Liver (tissue), 9 donors: ENCODE results near the gene SCN1A. TPM values are rescaled to one million over a fixed set of nuclear protein-coding genes. Genes with fewer than 3 reads are reported as not detected.

Source experiments
- DNase-seq: peaks from one replicate; pipeline ENCODE4 v3.0.0-alpha.2; 2017; ENCODE audit warnings: low spot score
- H3K27ac ChIP-seq, 2 donors: one replicate each; pipeline ENCODE4 v1.7.0; 2013; ENCODE audit warnings: inconsistent platforms in 2 of 2, low read length in 2 of 2, control low read depth in 1 of 2, low read depth in 1 of 2, mild to moderate bottlenecking in 1 of 2
- H3K27me3 ChIP-seq, 4 donors: one replicate each; pipeline versions ENCODE4 v1.6.1 to v1.7.0; 2013; ENCODE audit warnings: low read length in 3 of 4, inconsistent platforms in 1 of 4, mild to moderate bottlenecking in 1 of 4, moderate library complexity in 1 of 4; ENCODE audit not compliant: control insufficient read depth in 4 of 4, insufficient read depth in 4 of 4
- H3K36me3 ChIP-seq, 4 donors: one replicate each; pipeline versions ENCODE4 v1.6.1 to v1.7.0; 2013; ENCODE audit warnings: low read length in 3 of 4, mild to moderate bottlenecking in 3 of 4, low read depth in 1 of 4, moderate library complexity in 1 of 4; ENCODE audit not compliant: control insufficient read depth in 4 of 4, insufficient read depth in 3 of 4
- H3K4me1 ChIP-seq, 4 donors: one replicate each; pipeline versions ENCODE4 v1.6.1 to v1.7.0; 2013; ENCODE audit warnings: low read length in 3 of 4, mild to moderate bottlenecking in 3 of 4, moderate library complexity in 1 of 4; ENCODE audit not compliant: control insufficient read depth in 4 of 4, insufficient read depth in 4 of 4
- H3K4me3 ChIP-seq, 3 donors: one replicate each; pipeline versions ENCODE4 v1.6.1 to v1.7.0; 2013; ENCODE audit warnings: low read length in 3 of 3, control low read depth in 1 of 3, low read depth in 1 of 3, mild to moderate bottlenecking in 1 of 3
- H3K9ac ChIP-seq, 2 donors: one replicate each; pipeline ENCODE4 v1.7.0; 2013; ENCODE audit warnings: low read length in 2 of 2, mild to moderate bottlenecking in 2 of 2, moderate library complexity in 2 of 2, control low read depth in 1 of 2, low read depth in 1 of 2
- H3K9me3 ChIP-seq, 4 donors: one replicate each; pipeline versions ENCODE4 v1.6.1 to v1.7.0; 2013; ENCODE audit warnings: low read length in 3 of 4; ENCODE audit not compliant: control insufficient read depth in 4 of 4
- EGR1 ChIP-seq, 2 donors: IDR thresholded peaks; 2 replicates each; pipeline ENCODE4 v1.6.1; 2016 to 2018; ENCODE audit warnings: antibody characterized with exemption in 2 of 2, low read depth in 2 of 2
- FOXA1 ChIP-seq: IDR thresholded peaks from 2 replicates; pipeline ENCODE4 v1.6.1; 2016; ENCODE audit warnings: antibody characterized with exemption
- FOXA2 ChIP-seq: IDR thresholded peaks from 2 replicates; pipeline ENCODE4 v1.6.1; 2016; ENCODE audit warnings: antibody characterized with exemption
- GABPA ChIP-seq, 2 donors: IDR thresholded peaks in 1 of 2; conservative IDR thresholded peaks in 1 of 2; 2 replicates each; pipeline ENCODE4 v1.6.1; 2016; ENCODE audit warnings: antibody characterized with exemption in 2 of 2, mild to moderate bottlenecking in 1 of 2, moderate library complexity in 1 of 2
- HNF4A ChIP-seq, 2 donors: conservative IDR thresholded peaks; 2 replicates each; pipeline ENCODE4 v1.6.1; 2016; ENCODE audit warnings: antibody characterized with exemption in 2 of 2, mild to moderate bottlenecking in 2 of 2
- HNF4G ChIP-seq: IDR thresholded peaks from 2 replicates; pipeline ENCODE4 v1.6.1; 2016; ENCODE audit warnings: antibody characterized with exemption
- JUND ChIP-seq, 2 donors: IDR thresholded peaks; 2 replicates each; pipeline ENCODE4 v1.6.1; 2016; ENCODE audit warnings: antibody characterized with exemption in 2 of 2
- NR2F2 ChIP-seq: IDR thresholded peaks from 2 replicates; pipeline ENCODE4 v1.6.1; 2016; ENCODE audit warnings: antibody characterized with exemption
- RAD21 ChIP-seq, 2 donors: IDR thresholded peaks; 2 replicates each; pipeline ENCODE4 v1.6.1; 2016; ENCODE audit warnings: antibody characterized with exemption in 2 of 2, mild to moderate bottlenecking in 2 of 2
- RXRA ChIP-seq, 2 donors: IDR thresholded peaks; 2 replicates each; pipeline ENCODE4 v1.6.1; 2017 to 2018; ENCODE audit warnings: antibody characterized with exemption in 2 of 2, mild to moderate bottlenecking in 1 of 2
- SP1 ChIP-seq: IDR thresholded peaks from 2 replicates; pipeline ENCODE4 v1.6.1; 2018; ENCODE audit warnings: antibody characterized with exemption, mild to moderate bottlenecking
- TAF1 ChIP-seq: conservative IDR thresholded peaks from 2 replicates; pipeline ENCODE4 v1.6.1; 2016; ENCODE audit warnings: antibody characterized with exemption, mild to moderate bottlenecking
- YY1 ChIP-seq: IDR thresholded peaks from 2 replicates; pipeline ENCODE4 v1.6.1; 2016; ENCODE audit warnings: antibody characterized with exemption, mild to moderate bottlenecking
- WGBS: extraction: QIAGEN DNeasy Blood & Tissue Kit; methylation state at CpG from one replicate; pipeline ENCODE4 v1.1.7; 2013; 5-methylcytosine and 5-hydroxymethylcytosine counted together
- polyA plus RNA-seq, 2 donors: library from polyadenylated mRNA; stranded (reverse) in 1 of 2; unstranded in 1 of 2; fragments of 200-250 nt in 1 of 2; fragments of >200 nt in 1 of 2; fragmentation: Nextera tagmentation in 1 of 2; extraction: Ambion mirVana in 1 of 2; gene quantifications; one replicate each; pipeline versions ENCODE4 v1.2.1 to v1.2.3, GENCODE V29; 2013 to 2015
- total RNA-seq, 2 donors: library from RNA; depleted of rRNA; stranded (reverse); fragments of >200 nt; gene quantifications; one replicate each; pipeline ENCODE4 v1.2.3, GENCODE V29; 2014
- TF ChIP-seq, protein P1 (sequence below): IDR thresholded peaks from 2 replicates; pipeline ENCODE4 v1.6.1; 2016; ENCODE audit warnings: antibody characterized with exemption, mild to moderate bottlenecking
- TF ChIP-seq, protein P2 (sequence below): IDR thresholded peaks from 2 replicates; pipeline ENCODE4 v1.6.1; 2016; ENCODE audit warnings: antibody characterized with exemption
- TF ChIP-seq, protein P3 (sequence below): IDR thresholded peaks from 2 replicates; pipeline ENCODE4 v1.6.1; 2016; ENCODE audit warnings: antibody characterized with exemption
- TF ChIP-seq, protein P4 (sequence below): IDR thresholded peaks from 2 replicates; pipeline ENCODE4 v1.6.1; 2016; ENCODE audit warnings: antibody characterized with exemption
- TF ChIP-seq, protein P5 (sequence below): fragments of 150-350 bp; IDR thresholded peaks from 2 replicates; pipeline ENCODE4 v1.5.1; 2017; ENCODE audit warnings: improper control_type of control experiment, low read depth, low read length; ENCODE audit not compliant: missing input control
- donor health status: healthy.
- donor health status: healthy.
- donor health status: healthy.
- donor health status: healthy.
- donor health status: healthy.

SCN1A gene
- total and polyA plus RNA-seq, 4 donors, result 0.11 TPM; not detected in 3

DNA sequence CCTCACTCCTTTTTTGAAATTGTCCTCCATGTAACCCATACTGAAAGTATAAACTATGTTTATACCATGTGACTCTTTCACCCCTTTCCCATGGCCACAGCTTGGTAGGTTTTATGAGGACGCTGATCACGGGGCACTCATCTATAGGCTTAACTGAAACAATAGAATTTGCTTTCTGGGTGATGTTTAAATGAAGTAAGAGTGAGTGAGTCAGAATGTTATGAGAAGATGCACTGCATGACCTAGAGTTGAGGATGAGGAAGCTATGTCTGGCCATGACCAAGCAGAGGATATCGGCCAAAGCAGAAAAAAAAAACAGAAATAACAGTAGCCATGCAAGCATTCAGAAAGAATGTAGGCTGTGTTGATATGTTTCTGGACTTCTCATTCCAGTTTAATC, 34.9 kb downstream of the SCN1A start:
- Histone ChIP-seq H3K27me3 (no peaks in the 10 kb centered on the region), H3K4me3 (no peak overlapping the region), H3K9ac (no peak overlapping the region), H3K36me3 (no peaks in the 10 kb centered on the region), H3K9me3 (no peaks in the 10 kb centered on the region), H3K4me1 (no peaks in the 10 kb centered on the region), H3K27ac (no peak overlapping the region)
- DNase-seq, result no peak
- TF ChIP-seq HNF4A (conservative IDR thresholded peaks at IDR 0.05) (no peak), JUND (IDR thresholded peaks at IDR 0.05) (no peak), SP1 (no peak), HNF4G (no peak), RAD21 (IDR thresholded peaks at IDR 0.05) (no peak), NR2F2 (no peak), GABPA (IDR thresholded peaks at IDR 0.05 in 1 of 2, conservative IDR thresholded peaks at IDR 0.05 in 1 of 2) (no peak), TAF1 (no peak), EGR1 (IDR thresholded peaks at IDR 0.05; ENCODE audit: low read depth in 2 of 2) (no peak), YY1 (no peak), FOXA2 (no peak), FOXA1 (no peak), RXRA (IDR thresholded peaks at IDR 0.05) (no peak)
- TF ChIP-seq, protein P1, sequence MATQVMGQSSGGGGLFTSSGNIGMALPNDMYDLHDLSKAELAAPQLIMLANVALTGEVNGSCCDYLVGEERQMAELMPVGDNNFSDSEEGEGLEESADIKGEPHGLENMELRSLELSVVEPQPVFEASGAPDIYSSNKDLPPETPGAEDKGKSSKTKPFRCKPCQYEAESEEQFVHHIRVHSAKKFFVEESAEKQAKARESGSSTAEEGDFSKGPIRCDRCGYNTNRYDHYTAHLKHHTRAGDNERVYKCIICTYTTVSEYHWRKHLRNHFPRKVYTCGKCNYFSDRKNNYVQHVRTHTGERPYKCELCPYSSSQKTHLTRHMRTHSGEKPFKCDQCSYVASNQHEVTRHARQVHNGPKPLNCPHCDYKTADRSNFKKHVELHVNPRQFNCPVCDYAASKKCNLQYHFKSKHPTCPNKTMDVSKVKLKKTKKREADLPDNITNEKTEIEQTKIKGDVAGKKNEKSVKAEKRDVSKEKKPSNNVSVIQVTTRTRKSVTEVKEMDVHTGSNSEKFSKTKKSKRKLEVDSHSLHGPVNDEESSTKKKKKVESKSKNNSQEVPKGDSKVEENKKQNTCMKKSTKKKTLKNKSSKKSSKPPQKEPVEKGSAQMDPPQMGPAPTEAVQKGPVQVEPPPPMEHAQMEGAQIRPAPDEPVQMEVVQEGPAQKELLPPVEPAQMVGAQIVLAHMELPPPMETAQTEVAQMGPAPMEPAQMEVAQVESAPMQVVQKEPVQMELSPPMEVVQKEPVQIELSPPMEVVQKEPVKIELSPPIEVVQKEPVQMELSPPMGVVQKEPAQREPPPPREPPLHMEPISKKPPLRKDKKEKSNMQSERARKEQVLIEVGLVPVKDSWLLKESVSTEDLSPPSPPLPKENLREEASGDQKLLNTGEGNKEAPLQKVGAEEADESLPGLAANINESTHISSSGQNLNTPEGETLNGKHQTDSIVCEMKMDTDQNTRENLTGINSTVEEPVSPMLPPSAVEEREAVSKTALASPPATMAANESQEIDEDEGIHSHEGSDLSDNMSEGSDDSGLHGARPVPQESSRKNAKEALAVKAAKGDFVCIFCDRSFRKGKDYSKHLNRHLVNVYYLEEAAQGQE, result no peak
- TF ChIP-seq, protein P2, sequence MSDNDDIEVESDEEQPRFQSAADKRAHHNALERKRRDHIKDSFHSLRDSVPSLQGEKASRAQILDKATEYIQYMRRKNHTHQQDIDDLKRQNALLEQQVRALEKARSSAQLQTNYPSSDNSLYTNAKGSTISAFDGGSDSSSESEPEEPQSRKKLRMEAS, result no peak
- TF ChIP-seq, protein P3, sequence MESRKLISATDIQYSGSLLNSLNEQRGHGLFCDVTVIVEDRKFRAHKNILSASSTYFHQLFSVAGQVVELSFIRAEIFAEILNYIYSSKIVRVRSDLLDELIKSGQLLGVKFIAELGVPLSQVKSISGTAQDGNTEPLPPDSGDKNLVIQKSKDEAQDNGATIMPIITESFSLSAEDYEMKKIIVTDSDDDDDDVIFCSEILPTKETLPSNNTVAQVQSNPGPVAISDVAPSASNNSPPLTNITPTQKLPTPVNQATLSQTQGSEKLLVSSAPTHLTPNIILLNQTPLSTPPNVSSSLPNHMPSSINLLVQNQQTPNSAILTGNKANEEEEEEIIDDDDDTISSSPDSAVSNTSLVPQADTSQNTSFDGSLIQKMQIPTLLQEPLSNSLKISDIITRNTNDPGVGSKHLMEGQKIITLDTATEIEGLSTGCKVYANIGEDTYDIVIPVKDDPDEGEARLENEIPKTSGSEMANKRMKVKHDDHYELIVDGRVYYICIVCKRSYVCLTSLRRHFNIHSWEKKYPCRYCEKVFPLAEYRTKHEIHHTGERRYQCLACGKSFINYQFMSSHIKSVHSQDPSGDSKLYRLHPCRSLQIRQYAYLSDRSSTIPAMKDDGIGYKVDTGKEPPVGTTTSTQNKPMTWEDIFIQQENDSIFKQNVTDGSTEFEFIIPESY, result no peak
- TF ChIP-seq, protein P4, sequence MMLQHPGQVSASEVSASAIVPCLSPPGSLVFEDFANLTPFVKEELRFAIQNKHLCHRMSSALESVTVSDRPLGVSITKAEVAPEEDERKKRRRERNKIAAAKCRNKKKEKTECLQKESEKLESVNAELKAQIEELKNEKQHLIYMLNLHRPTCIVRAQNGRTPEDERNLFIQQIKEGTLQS, result no peak
- TF ChIP-seq, protein P5, sequence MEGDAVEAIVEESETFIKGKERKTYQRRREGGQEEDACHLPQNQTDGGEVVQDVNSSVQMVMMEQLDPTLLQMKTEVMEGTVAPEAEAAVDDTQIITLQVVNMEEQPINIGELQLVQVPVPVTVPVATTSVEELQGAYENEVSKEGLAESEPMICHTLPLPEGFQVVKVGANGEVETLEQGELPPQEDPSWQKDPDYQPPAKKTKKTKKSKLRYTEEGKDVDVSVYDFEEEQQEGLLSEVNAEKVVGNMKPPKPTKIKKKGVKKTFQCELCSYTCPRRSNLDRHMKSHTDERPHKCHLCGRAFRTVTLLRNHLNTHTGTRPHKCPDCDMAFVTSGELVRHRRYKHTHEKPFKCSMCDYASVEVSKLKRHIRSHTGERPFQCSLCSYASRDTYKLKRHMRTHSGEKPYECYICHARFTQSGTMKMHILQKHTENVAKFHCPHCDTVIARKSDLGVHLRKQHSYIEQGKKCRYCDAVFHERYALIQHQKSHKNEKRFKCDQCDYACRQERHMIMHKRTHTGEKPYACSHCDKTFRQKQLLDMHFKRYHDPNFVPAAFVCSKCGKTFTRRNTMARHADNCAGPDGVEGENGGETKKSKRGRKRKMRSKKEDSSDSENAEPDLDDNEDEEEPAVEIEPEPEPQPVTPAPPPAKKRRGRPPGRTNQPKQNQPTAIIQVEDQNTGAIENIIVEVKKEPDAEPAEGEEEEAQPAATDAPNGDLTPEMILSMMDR, result no peak
- WGBS, result 84% methylated on average over 3 of the region's 3 CpGs
